ENCODE results near the gene MAST4.

DNA sequence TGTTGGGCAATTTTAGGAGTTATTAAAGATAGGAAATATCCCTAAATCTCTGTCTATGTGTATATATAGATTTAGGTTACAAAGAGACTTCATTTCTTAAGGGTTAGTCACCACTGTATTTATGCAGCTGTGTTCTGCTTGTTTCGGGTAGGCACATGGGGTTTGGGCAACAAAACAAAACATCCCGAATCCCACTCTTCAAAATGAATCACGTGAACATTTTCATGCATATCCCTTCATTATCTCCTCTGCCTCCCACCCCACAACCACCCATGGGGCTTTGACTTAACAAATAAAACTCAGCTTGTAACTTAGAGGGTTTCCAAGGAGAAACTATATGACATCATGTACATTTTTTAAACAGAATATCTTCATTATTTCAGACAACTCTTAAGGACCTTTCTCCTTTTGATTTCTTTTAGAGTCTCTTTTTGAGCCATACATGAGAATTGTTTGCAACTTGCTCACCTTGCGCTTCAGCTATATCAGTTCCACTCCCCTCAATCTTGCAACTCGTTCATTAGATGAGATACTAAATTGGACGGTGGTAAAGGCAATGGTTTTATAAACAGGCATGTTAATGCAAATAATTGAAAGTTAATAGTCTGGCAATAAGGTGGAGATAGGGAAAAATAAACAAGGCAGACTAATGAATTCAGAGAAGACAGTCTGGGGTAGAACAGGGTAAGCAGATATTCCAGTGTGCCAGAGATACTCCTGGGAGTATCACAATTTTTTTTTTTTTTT lies 463.7 kb downstream of the MAST4 start:
- no peak for TF ChIP-seq CTCF (IDR thresholded peaks at IDR 0.05)
- TF ChIP-seq EZH2 (IDR thresholded peaks at IDR 0.05) = no peak
- TF ChIP-seq EZH2phosphoT487 (IDR thresholded peaks at IDR 0.05) = no peak

All from neural progenitor cell (in vitro differentiated cells).